GM10266 (cell line): Measurements from ENCODE around the gene CHRD.
A peak's percentile ranks its signal among the peaks of the same experiment; 100 is the strongest.
"Not testable (repeated sequence)": the region's sequence is repeated elsewhere in the genome, so short reads cannot be mapped to it uniquely, and the experiment has no call there.

ENCODE experiments used
- DNase-seq: peaks from one replicate; pipeline ENCODE4 v3.0.0; 2012; ENCODE audit errors: extremely low spot score
- TF ChIP-seq, protein P1 (sequence below): IDR thresholded peaks from 2 replicates; pipeline ENCODE4 v1.5.1; 2012; ENCODE audit warnings: mild to moderate bottlenecking, low read depth; ENCODE audit not compliant: control insufficient read depth, insufficient read depth; ENCODE audit errors: missing control alignments

Gene CHRD

GRCh38 chr3:184335661-184336546 is 44.0 kb upstream of the CHRD start:
- TF ChIP-seq, protein P1, sequence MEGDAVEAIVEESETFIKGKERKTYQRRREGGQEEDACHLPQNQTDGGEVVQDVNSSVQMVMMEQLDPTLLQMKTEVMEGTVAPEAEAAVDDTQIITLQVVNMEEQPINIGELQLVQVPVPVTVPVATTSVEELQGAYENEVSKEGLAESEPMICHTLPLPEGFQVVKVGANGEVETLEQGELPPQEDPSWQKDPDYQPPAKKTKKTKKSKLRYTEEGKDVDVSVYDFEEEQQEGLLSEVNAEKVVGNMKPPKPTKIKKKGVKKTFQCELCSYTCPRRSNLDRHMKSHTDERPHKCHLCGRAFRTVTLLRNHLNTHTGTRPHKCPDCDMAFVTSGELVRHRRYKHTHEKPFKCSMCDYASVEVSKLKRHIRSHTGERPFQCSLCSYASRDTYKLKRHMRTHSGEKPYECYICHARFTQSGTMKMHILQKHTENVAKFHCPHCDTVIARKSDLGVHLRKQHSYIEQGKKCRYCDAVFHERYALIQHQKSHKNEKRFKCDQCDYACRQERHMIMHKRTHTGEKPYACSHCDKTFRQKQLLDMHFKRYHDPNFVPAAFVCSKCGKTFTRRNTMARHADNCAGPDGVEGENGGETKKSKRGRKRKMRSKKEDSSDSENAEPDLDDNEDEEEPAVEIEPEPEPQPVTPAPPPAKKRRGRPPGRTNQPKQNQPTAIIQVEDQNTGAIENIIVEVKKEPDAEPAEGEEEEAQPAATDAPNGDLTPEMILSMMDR, result no peak
- DNase-seq, result peak; percentile 96

DNA sequence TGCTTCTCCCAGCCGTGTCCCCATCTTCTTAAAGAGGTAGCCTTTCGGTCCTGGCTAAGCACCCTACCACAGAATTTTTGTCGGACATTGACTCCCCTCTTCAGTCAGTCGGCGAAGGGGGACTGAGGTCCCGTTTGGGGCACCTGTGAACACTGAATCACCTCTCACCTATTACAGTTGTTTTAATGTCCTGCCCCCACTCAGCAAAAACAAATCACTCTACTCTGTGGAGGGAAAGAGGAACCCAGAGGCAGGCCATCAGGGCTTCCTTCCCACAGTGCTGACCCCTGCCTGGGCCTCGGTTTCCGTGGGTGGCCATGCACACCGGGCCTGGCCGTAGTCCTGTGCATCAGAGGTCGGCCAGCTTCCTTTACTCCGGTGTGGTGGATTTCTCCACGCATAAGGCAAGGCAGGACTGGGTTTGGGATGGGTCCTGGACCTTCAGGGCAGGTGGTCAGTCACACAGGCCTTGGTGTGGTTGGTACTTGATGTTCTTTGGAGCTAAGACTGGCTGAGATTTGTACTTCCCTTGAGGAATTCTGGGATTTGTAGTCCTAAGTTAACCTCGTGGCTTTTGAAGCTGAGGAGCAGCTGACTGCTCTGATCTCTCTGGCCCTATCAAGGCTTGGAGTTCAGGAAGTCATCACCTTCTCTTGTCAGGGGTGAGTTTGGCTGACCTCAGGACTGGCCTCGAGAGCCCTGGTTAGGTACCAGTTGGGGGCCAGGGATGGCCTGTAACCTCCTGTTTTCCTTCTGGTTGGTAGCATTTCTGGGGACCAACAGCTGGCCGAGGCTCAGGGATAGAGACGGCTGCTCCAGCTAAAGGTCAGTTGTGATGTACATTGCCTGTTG is 43.1 kb upstream of the CHRD start:
- DNase-seq, result peak; percentile 86
- TF ChIP-seq, protein P1, result no peak

DNA sequence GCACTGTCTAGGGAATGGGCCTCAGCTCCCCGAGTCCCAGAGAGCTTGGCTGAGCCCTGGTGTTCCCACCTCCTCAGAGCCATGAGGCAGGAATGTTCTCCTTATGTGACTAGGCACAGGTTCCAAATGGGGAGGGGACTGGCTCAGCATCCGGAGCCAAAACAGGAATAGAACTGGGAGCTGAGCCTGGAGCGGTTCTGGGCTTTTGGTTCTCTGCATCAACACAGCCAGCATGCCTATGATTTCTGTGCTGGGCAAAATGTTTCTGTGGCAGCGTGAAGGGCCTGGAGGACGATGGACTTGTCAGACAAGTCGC is 42.5 kb upstream of the CHRD start, which contains the start of gene FAM131A:
Gene FAM131A (plus strand): TSS at position 202 of the 316 bp plus-strand sequence. CDS start 31 bp downstream, at position 233.
- TF ChIP-seq, protein P1, result no peak
- DNase-seq, result no peak

- TF ChIP-seq, protein P1, result no peak
- no peak for DNase-seq
Observed at GRCh38 chr3:184337981-184338380, 41.9 kb upstream of the CHRD start.

GRCh38 chr3:184338511-184338945 is 41.3 kb upstream of the CHRD start:
- TF ChIP-seq, protein P1, result no peak
- peak; percentile 61 for DNase-seq

GRCh38 chr3:184339001-184339400 is 40.9 kb upstream of the CHRD start:
- DNase-seq, result no peak

GRCh38 chr3:184339451-184340135 is 40.3 kb upstream of the CHRD start:
- not testable (repeated sequence) for DNase-seq

More at GRCh38 chr3:184339001-184339400, 40.9 kb upstream of the CHRD start:
- TF ChIP-seq, protein P1, result no peak
